Dermis microvascular lymphatic vessel endothelial cell (primary cell): Measurements from ENCODE around the gene ANGEL1. TPM values are rescaled to one million over a fixed set of nuclear protein-coding genes. Genes with fewer than 3 reads are reported as not detected.

Source experiments
- DNase-seq, 2 donors: peaks; one replicate each; pipeline versions ENCODE4 v3.0.0 to v3.0.0-alpha.2; 2010; ENCODE audit warnings: low read depth in 2 of 2
- total RNA-seq: library from RNA; depleted of rRNA; stranded (reverse); fragments of >200 nt; gene quantifications from 2 replicates; pipeline ENCODE4 v1.2.1, GENCODE V29; 2014

The ANGEL1 gene
- total RNA-seq, 1 donor from 2014 or later: 4.0 TPM

- DNase-seq: no peak
Measured at GRCh38 chr14:76826122-76826521, 13.4 kb upstream of the ANGEL1 start, which contains the start of gene LRRC74A. Gene LRRC74A (plus strand): TSS chr14:76826408. CDS start chr14:76826698, 290 bp downstream.

DNA sequence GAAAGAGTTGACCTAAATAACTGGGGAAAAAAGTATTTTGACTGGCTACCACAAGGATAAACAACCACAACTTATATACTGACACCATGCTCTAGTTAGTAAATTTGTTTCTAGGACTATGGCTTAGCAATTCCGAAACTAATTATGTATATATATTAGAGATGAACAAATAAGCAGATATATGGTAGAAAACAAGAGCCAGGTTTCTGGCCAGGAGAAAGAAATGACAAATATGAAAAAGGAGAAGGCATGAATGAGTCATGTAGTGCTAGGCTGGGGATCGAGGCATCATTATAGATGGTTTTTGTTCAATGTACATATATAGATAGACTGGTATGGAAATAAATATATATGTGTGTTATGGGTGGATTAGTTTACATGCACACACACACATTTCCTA, 8.0 kb upstream of the ANGEL1 start:
- no peak for DNase-seq

- DNase-seq: no peak
Measured at GRCh38 chr14:76814726-76815645, 2.3 kb upstream of the ANGEL1 start.

DNA sequence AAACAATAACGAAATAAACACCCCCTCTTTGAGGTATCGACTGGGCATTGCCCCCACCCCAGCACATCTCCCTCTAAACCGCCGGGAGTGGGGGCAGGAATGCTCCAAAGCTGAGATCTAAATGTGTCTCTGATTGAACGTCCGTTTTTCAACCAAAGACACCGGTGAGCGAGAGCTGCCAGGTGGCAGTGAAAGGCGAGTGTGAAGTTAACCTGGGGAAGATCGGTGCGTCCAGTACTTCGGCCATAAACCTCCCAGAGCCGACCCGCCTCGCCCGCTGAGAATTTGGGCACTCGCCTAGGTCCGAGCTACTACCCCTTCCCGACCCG, 625 bp downstream of the ANGEL1 start:
- peak in 1 of 2 donors; percentile 7 for DNase-seq

DNA sequence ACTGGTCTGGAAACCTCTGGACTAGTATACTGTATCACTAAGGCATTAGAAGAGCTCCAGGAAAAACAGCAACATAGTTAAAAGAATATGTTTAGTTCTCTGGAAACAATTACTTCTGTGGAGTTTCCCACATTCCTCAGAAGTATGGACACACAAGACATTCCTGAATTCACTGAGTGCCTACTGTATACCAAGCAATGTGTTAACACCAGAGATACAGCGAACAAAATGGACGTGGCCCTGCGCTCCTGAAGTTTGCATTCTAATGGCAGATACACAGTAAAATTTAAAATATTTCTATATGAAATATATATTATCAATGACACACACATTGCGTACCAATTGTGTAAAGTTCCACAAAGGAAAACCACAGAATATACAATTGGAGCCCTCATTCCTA, 1.1 kb downstream of the ANGEL1 start:
- DNase-seq: peak in 1 of 2 donors; percentile 24

DNA sequence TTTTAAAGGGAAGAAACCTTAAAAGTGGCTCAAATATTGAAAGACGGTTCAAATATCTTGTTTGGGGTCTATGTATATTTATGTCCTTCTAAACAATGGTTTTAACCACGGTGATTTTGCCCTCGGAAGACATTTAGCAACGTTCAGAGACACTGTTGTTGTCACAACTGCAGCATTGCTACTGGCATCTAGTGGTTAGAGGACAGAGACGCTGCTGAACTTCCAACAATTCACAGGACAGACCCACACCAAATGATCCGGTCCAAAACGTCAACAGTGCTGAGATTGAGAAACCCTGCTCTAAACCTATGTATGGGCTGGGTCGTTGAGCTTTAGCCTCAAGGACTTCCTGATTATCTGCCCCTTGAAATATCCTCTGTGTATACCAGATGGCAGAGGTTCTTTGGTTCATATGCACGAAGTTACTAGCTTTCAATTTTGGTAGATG, 1.7 kb downstream of the ANGEL1 start:
- DNase-seq: peak; percentile 21 to 48

DNA sequence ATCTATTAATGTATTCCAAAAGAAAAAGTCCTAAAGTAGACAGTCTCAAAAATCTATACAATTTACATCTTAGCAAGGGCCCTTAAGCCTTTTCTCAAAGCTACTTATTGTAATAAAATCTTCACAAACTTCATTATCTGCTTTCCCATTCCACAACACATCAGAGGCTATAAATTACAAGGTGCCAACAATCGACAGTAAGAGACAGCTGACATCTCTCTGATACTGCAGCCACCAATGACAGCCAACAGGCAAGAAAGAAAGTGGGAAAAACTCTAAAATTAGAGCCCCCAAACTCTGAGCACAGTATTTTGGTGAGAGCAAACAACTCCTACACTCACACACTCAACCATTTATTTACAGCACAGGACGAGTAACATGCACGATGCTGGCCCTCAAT, 2.2 kb downstream of the ANGEL1 start:
- no peak for DNase-seq

DNA sequence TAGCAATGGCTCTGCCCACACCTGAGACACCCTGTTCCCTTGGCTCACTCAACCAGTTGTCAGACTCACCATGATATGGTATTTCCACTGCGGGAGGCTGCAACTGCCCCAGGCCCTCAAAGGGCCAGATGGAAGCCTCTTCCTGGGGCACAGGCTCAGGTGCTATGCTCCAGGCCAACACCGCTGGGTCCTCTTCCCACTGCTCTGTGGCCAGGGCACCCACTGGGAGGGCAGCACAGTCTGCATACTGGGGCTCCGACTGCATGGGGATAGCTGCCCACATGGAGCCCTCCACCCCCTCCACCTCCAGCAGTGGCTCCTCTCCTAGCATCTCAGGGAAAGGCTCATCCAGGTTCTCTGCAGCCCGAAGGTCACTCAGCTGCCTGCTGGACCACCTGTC, 3.7 kb downstream of the ANGEL1 start:
- no peak for DNase-seq

DNA sequence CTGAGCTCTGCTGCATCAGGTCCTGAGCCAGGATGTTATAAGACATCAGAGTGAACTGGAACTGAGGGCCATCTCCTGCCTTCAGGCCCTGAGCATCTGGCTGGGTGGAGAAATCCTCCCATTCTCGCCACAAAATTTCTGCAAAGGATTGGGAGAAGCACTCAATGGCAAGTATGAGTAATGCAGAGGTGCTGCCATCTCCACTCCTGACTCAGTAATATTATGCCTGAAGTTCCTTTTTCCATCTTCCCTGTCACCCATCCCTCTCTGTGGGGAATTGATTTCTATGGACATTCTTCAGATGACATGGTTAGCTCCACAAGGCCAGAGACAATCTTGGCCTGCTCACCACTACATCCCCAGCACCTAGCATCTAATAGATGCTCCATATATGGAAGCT, 4.7 kb downstream of the ANGEL1 start:
- no peak for DNase-seq

DNA sequence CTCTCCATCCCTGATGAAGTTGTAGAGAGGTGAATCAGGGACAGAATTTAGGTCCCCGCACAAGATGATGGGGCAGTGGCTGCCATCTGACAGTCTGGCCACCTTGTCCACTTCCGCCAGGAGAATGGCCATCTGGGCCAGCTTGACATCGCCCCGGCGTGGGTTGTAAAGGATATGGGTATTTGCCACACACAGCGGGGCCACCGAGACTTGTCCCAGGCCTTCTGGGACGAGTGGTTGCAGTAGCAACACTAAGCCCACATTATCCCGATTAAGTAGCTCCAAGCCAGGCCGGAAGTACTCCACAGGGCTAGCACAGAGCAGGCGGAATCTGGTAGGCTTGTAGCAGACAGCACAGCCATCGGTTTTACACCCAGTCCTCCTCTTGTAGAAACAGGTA, 6.2 kb downstream of the ANGEL1 start:
- DNase-seq: no peak

DNA sequence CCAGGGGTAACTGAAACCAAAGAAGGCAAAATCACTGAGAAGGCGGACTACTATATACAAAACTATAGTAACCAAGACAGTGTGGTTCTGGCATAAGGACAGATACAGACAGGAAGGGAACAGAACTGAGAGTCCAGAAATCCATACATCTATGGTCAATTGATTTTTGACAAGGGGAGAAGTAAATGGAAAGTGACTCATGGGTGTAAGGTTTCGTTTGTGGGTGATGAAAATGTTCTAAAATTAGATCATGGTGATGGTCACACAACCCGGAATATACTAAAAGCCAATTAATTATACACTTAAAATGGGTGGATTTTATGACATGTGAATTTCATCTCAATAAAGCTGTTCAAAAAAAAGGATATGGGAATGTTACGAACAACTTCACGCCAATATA, 18.7 kb downstream of the ANGEL1 start:
- DNase-seq: no peak

GRCh38 chr14:76793324-76793723, 19.4 kb downstream of the ANGEL1 start:
- no peak for DNase-seq

- no peak for DNase-seq
Measured at GRCh38 chr14:76792422-76792821, 20.3 kb downstream of the ANGEL1 start.

DNA sequence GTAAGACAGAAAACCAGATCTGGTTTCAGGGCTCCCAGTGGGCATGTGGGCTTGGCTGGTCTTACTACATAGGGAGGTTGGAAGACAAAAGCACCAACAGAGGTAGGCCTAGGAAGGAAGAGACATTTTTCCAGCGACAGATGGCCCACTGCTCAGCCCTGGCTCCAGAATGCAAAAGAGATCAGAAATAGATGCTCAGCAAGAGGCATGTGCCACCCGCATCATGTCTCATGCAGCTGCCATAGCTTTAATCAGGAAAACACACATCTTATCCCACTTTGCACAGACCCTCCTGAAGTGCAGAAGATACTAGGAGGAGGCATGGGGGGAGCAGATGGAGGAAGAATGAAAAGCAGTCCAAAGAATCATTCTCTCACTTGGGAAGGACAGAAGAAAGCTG, 26.1 kb downstream of the ANGEL1 start:
- DNase-seq: no peak

DNA sequence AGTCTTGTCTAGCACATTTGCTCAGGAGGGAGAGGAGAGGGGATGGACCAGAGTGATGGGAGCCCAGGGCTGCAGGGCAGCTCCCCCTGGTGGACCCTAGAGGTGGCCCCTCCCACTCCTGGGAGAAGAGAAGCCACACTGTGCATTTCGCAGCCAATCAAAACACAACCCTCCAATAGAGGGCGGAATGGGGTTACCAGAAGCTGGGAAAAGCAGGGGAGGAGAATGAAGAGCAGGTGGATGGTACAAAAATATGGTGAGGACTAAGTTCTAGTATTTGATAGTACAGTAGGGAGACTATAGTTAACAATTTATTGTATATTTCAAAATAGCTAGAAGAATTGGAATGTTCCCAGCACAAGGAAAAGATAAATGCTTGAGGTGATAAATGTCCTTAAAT, 27.8 kb downstream of the ANGEL1 start:
- peak; percentile 70 to 88 for DNase-seq

- no peak for DNase-seq
Measured at GRCh38 chr14:76784266-76784874, 28.3 kb downstream of the ANGEL1 start.

GRCh38 chr14:76782885-76783566, 29.7 kb downstream of the ANGEL1 start:
- DNase-seq: no peak

GRCh38 chr14:76782115-76782884, 30.4 kb downstream of the ANGEL1 start:
- DNase-seq: no peak

DNA sequence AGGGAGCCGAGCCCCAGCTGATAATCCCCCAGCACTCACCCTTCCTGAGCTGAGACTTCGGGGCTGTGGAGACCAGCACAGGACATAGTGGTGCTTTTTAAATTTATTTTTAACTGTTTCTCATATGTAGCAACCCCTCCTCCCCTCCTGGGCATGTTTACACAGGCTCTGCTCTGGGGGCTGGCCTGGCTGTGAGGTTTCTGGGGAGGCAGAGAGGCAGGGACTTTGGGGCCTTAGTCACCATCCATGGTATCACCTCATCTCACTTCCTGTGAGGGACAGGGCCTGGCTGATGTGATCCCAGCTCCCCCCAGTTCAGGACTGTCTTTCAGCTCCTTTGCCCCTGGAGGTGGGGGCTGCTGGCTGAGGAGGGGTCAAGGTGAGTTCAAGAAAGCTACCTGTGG, 31.0 kb downstream of the ANGEL1 start:
- DNase-seq: no peak

GRCh38 chr14:76780875-76781647, 31.6 kb downstream of the ANGEL1 start:
- no peak for DNase-seq

DNA sequence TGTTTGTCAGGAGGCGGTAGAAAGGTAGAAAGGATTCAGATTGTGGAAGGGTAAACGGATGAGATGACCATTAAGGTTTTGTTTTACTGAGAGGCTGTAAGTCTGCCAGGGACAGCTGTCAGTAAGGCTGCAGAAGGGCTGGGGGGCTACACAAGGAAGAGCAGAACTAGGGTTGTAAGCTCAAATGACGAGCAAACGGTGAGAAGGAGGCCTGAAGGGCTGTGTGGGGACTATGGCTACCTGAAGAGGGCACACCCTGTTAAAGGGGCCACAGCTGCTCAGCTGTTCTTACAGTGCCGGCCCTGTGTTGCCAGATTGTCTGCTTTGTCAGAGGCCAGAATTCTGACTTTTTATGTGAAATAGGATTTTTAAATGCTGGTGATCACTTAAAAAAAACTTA, 32.3 kb downstream of the ANGEL1 start:
- DNase-seq: no peak
